HepG2 (cell line): ENCODE measurements around the gene PARP11. TPM values are rescaled to one million over a fixed set of nuclear protein-coding genes. Genes with fewer than 3 reads are reported as not detected.

Source experiments
- ATAC-seq: fragments of 200-7000 bp; cut with Tn5 transposase; 3 replicates; pipeline ENCODE4 v1.9.1; 2020; ENCODE audit warnings: mild to moderate bottlenecking, moderate library complexity
- BruUV-seq: library from RNA; stranded (reverse); fragments of 400-500 nt; replicated peaks from 2 replicates; lab custom pipeline; 2021; lab: Mats Ljungman, UMichigan
- CTCF ChIA-PET: fragments of 300-600 bp; formaldehyde crosslinking; extraction: SDS; loops from one replicate; lab custom pipeline; 2021; ENCODE audit warnings: low total read pairs, inconsistent platforms, low intra/inter-chr PET ratio; lab: Yijun Ruan, JAX
- POLR2A ChIA-PET: fragments of 350-600 bp; sonication (Branson Sonifier 250); formaldehyde crosslinking; loops from one replicate; lab custom pipeline; 2020; ENCODE audit warnings: antibody characterized with exemption, inconsistent platforms; lab: Yijun Ruan, JAX
- DNase-seq: peaks from one replicate; pipeline ENCODE4 v3.0.0-alpha.2; 2015; ENCODE audit warnings: low spot score
- FAIRE-seq: peaks from 3 replicates; lab custom pipeline; 2011; peaks lifted over from hg19 to GRCh38; lab: Jason Lieb, UNC
- H2AFZ ChIP-seq: one replicate; pipeline ENCODE4 v1.6.1; 2011; ENCODE audit warnings: low read length, inconsistent platforms
- H3K27ac ChIP-seq: fragments of 300-600 bp; 3 replicates; pipeline ENCODE4 v1.8.0; 2011; ENCODE audit warnings: mixed run types, mild to moderate bottlenecking, mixed read lengths, low read length, inconsistent platforms; ENCODE audit not compliant: insufficient read depth; ENCODE audit errors: extremely low read length
- H3K27me3 ChIP-seq, 2 experiments: fragments of 200-600 bp in 1 of 2; 2 replicates in 1 of 2; 3 replicates in 1 of 2; pipeline versions ENCODE4 v1.6.0 to v1.8.0; 2011; ENCODE audit warnings: low read length in 2 of 2, mild to moderate bottlenecking in 2 of 2, moderate library complexity in 2 of 2, inconsistent platforms in 1 of 2; ENCODE audit not compliant: insufficient read depth in 2 of 2, control insufficient read depth in 1 of 2
- H3K36me3 ChIP-seq, 2 experiments: fragments of 200-600 bp in 1 of 2; replicated peaks in 1 of 2; 2 replicates in 1 of 2; 3 replicates in 1 of 2; pipeline versions ENCODE4 v1.5.1 to v1.8.0; 2011; ENCODE audit warnings: low read length in 2 of 2, inconsistent platforms in 1 of 2; ENCODE audit not compliant: insufficient read depth in 2 of 2, control insufficient read depth in 1 of 2
- H3K4me1 ChIP-seq: 2 replicates; pipeline ENCODE4 v1.5.1; 2012; ENCODE audit warnings: low read length, inconsistent platforms; ENCODE audit not compliant: insufficient read depth
- H3K4me2 ChIP-seq: 2 replicates; pipeline ENCODE4 v1.6.0; 2011; ENCODE audit warnings: low read depth, low read length, inconsistent platforms
- H3K4me3 ChIP-seq, 3 experiments: fragments of 200-600 bp in 1 of 3; sonication (generic), shearing (Covaris generic) in 1 of 3; replicated peaks in 1 of 3; 2 replicates each; pipeline ENCODE4 v1.5.1; 2011 to 2016; ENCODE audit warnings: low read length in 3 of 3, inconsistent platforms in 2 of 3, low read depth in 2 of 3, mild to moderate bottlenecking in 2 of 3, control low read depth in 1 of 3, mixed read lengths in 1 of 3; ENCODE audit not compliant: insufficient read depth in 1 of 3
- H3K79me2 ChIP-seq: one replicate; pipeline ENCODE4 v1.6.1; 2011; ENCODE audit warnings: low read length, inconsistent platforms; ENCODE audit not compliant: insufficient read depth
- H3K9ac ChIP-seq: 2 replicates; pipeline ENCODE4 v1.6.0; 2011; ENCODE audit warnings: mild to moderate bottlenecking, low read depth, low read length, inconsistent platforms; ENCODE audit not compliant: insufficient read depth
- H3K9me3 ChIP-seq: 2 replicates; pipeline ENCODE4 v1.5.1; 2012; ENCODE audit warnings: mild to moderate bottlenecking, low read length
- H4K20me1 ChIP-seq: 2 replicates; pipeline ENCODE4 v1.6.0; 2011; ENCODE audit warnings: inconsistent platforms, mild to moderate bottlenecking, low read length, moderate library complexity; ENCODE audit not compliant: insufficient read depth
- BCL3 ChIP-seq: sonication (generic); formaldehyde crosslinking; IDR thresholded peaks from 2 replicates; pipeline ENCODE4 v1.5.1; 2020; ENCODE audit warnings: mild to moderate bottlenecking, missing genetic modification reagents, moderate library complexity
- FOSL1 ChIP-seq: sonication (generic); formaldehyde crosslinking; IDR thresholded peaks from 2 replicates; pipeline ENCODE4 v1.9.0; 2021; ENCODE audit warnings: missing genetic modification reagents, borderline replicate concordance
- HHEX ChIP-seq: IDR thresholded peaks from 2 replicates; pipeline ENCODE4 v1.6.1; 2016; ENCODE audit warnings: control low read depth
- HMGA1 ChIP-seq: sonication (generic); formaldehyde crosslinking; conservative IDR thresholded peaks from 2 replicates; pipeline ENCODE4 v1.4.0; 2020; ENCODE audit warnings: missing genetic modification reagents
- KDM2A ChIP-seq: sonication (generic); formaldehyde crosslinking; IDR thresholded peaks from 2 replicates; pipeline ENCODE4 v1.4.0; 2020; ENCODE audit warnings: low read depth, missing genetic modification reagents, borderline replicate concordance
- PAF1 ChIP-seq: IDR thresholded peaks from 2 replicates; pipeline ENCODE4 v1.6.1; 2016; ENCODE audit warnings: missing genetic modification reagents, missing compliant biosample characterization
- TBL1XR1 ChIP-seq: fragments of 150-350 bp; IDR thresholded peaks from 2 replicates; pipeline ENCODE4 v1.6.1; 2014; ENCODE audit warnings: borderline replicate concordance, low read length; ENCODE audit not compliant: partially characterized antibody
- THAP7 ChIP-seq: sonication (generic); formaldehyde crosslinking; IDR thresholded peaks from 2 replicates; pipeline ENCODE4 v1.8.1; 2023; ENCODE audit warnings: mild to moderate bottlenecking, missing genetic modification reagents
- ZFYVE20 ChIP-seq: sonication (generic); formaldehyde crosslinking; IDR thresholded peaks from 2 replicates; pipeline ENCODE4 v1.8.0; 2023; ENCODE audit warnings: low read depth, mild to moderate bottlenecking, moderate library complexity, missing genetic modification reagents, borderline replicate concordance
- ZNF317 ChIP-seq: sonication (generic); formaldehyde crosslinking; IDR thresholded peaks from 2 replicates; pipeline ENCODE4 v1.5.0; 2020; ENCODE audit warnings: mild to moderate bottlenecking, missing genetic modification reagents
- WGBS: methylation state at CpG from one replicate; pipeline ENCODE4 v1.1.6; 2017; ENCODE audit warnings: low lambda C conversion rate; 5-methylcytosine and 5-hydroxymethylcytosine counted together
- in situ Hi-C: cut with HindIII; loops from 2 replicates; pipeline ENCODE4 v1.10.0; 2017; ENCODE audit warnings: low pct_unique_long_range_greater_than_20kb; ENCODE audit not compliant: extremely low pct_ligation_motif_present
- intact Hi-C: fragments of 100-400 bp; cut with micrococcal nuclease; formaldehyde crosslinking; loops from one replicate; pipeline ENCODE4 v1.10.0; 2022; ENCODE audit not compliant: unreplicated experiment
- polyA plus RNA-seq, 8 experiments: library from polyadenylated mRNA; depleted of rRNA in 3 of 8; stranded (reverse) in 7 of 8; unstranded in 1 of 8; fragments of >200 nt; fragmentation: Illumina TruSeq in 4 of 8; extraction: Trizol in 4 of 8; gene quantifications; 2 replicates each; pipeline versions ENCODE4 v1.2.1 to v1.2.3, GENCODE V29; 2011 to 2016; ENCODE audit warnings: low read depth in 4 of 8, missing spikeins in 1 of 8, mixed read lengths in 1 of 8; ENCODE audit not compliant: insufficient read depth in 1 of 8
- total RNA-seq, 5 experiments: library from RNA; depleted of rRNA; stranded (reverse); fragments of >200 nt; fragmentation: Illumina TruSeq; extraction: Trizol; gene quantifications; 2 replicates each; pipeline ENCODE4 v1.2.3, GENCODE V29; 2016; ENCODE audit warnings: low read depth in 1 of 5
- TF ChIP-seq, protein P1 (sequence below): sonication (generic); formaldehyde crosslinking; IDR thresholded peaks from 2 replicates; pipeline ENCODE4 v1.5.0; 2020; ENCODE audit warnings: missing genetic modification reagents

Gene PARP11
- total and polyA plus RNA-seq, 2 of the 13 experiments (the other 11 are each of a cell fraction or from before 2014, with no cell fraction given), result 4.0 to 7.6 TPM

DNA sequence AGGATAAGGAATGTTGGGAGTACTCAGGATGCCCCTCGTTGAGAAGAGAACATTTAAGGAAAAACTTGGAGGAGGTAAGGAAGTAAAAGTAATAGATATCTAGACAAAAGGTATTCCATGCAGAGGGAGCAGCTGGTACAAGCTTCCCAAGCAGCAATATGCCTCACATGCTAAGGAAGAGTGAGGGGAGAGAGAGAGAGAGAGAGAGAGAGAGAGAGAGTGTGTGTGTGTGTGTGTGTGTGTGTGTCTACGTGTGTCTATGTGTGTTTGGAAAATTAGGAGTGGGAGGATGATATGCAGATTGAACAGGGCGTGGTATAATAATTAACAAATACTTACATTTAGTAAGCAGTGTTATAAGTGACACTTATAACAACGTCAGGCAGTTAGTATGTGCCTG lies 9.2 kb upstream of the PARP11 start:
- 15% methylated on average over 4 of the region's 4 CpGs for WGBS
- no peaks in the 10 kb centered on the region; a peak in 2 of 5 replicates for H3K27me3 ChIP-seq
- 0 out of 2 replicates have a peak, but pooled peaks cover 6% of the 10 kb centered on the region for H3K4me1 ChIP-seq
- H3K9ac ChIP-seq, result no peak overlapping the region
- ATAC-seq (no peak), DNase-seq (no peak), FAIRE-seq (no peak)
- ChIA-PET CTCF (interaction anchor here (1.4 kb wide), 2 partner anchors 155 to 394 kb away, joined by 3 to 6 read pairs; no protein-coding TSS in a partner anchor), POLR2A (no interaction called here)
- intact Hi-C loops, result no loop called here
- no peak overlapping the region for H2AFZ ChIP-seq
- H4K20me1 ChIP-seq, result no peaks in the 10 kb centered on the region
- H3K4me2 ChIP-seq, result no peak overlapping the region
- in situ Hi-C loops, result no loop called here
- no TSS peak for BruUV-seq
- no peak overlapping the region for H3K4me3 ChIP-seq
- no peaks in the 10 kb centered on the region for H3K9me3 ChIP-seq
- TF ChIP-seq BCL3 (CRISPR knock-in tag), result no peak
- TF ChIP-seq ZFYVE20 (CRISPR knock-in tag), result no peak
- TF ChIP-seq KDM2A, result no peak
- no peak for TF ChIP-seq HHEX
- TF ChIP-seq ZNF317 (CRISPR knock-in tag), result no peak
- TF ChIP-seq PAF1 (CRISPR knock-in tag), result no peak
- no peak for TF ChIP-seq FOSL1 (CRISPR knock-in tag)
- TF ChIP-seq TBL1XR1, result no peak
- no peak for TF ChIP-seq THAP7 (CRISPR knock-in tag)
- TF ChIP-seq, protein P1, sequence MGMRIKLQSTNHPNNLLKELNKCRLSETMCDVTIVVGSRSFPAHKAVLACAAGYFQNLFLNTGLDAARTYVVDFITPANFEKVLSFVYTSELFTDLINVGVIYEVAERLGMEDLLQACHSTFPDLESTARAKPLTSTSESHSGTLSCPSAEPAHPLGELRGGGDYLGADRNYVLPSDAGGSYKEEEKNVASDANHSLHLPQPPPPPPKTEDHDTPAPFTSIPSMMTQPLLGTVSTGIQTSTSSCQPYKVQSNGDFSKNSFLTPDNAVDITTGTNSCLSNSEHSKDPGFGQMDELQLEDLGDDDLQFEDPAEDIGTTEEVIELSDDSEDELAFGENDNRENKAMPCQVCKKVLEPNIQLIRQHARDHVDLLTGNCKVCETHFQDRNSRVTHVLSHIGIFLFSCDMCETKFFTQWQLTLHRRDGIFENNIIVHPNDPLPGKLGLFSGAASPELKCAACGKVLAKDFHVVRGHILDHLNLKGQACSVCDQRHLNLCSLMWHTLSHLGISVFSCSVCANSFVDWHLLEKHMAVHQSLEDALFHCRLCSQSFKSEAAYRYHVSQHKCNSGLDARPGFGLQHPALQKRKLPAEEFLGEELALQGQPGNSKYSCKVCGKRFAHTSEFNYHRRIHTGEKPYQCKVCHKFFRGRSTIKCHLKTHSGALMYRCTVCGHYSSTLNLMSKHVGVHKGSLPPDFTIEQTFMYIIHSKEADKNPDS (CRISPR knock-in tag), result no peak
- no peak for TF ChIP-seq HMGA1 (CRISPR knock-in tag)
- H3K27ac ChIP-seq, result no peak overlapping the region
- no peaks in the 10 kb centered on the region for H3K36me3 ChIP-seq
- no peaks in the 10 kb centered on the region for H3K79me2 ChIP-seq
